SK-N-MC (cell line): ENCODE results near the gene CROCC2.

Experiments used
- EZH2 ChIP-seq: fragments of 200-600 bp; sonication (generic); IDR thresholded peaks from one replicate; pipeline ENCODE4 v1.6.1; 2017; ENCODE audit warnings: antibody characterized with exemption
- FOXP2 ChIP-seq: optimal IDR thresholded peaks from 2 replicates; pipeline ENCODE3; 2011; ENCODE audit warnings: mild to moderate bottlenecking, moderate library complexity; ENCODE audit not compliant: insufficient read depth; ENCODE audit errors: extremely low read length, control extremely low read depth
- POLR2AphosphoS5 ChIP-seq: IDR thresholded peaks from 2 replicates; pipeline ENCODE4 v1.6.1; 2012; ENCODE audit warnings: mild to moderate bottlenecking, low read depth, low read length, borderline replicate concordance

- no peak for TF ChIP-seq EZH2
- TF ChIP-seq POLR2AphosphoS5: no peak
- TF ChIP-seq FOXP2: no peak
Measured at GRCh38 chr2:240926516-240927389, 20.6 kb downstream of the CROCC2 start.
